Measurements from ENCODE around the gene PCSK5. TPM values are rescaled to one million over a fixed set of nuclear protein-coding genes. Genes with fewer than 3 reads are reported as not detected.

The PCSK5 gene
- total RNA-seq, 2 experiments from 2014 or later = 0.76 TPM; not detected in 1

GRCh38 chr9:76180541-76180940 lies 290.1 kb downstream of the PCSK5 start:
- Histone ChIP-seq H3K9me2 (ENCODE audit: insufficient read depth, low read length) (no peaks in the 10 kb centered on the region), H2AFZ (ENCODE audit: low read length) (no peak overlapping the region), H4K20me1 (ENCODE audit: insufficient read depth, low read length) (no peaks in the 10 kb centered on the region), H3K4me1 (ENCODE audit: insufficient read depth, low read length, poor library complexity, severe bottlenecking) (no peaks in the 10 kb centered on the region), H3K79me2 (ENCODE audit: insufficient read depth, low read depth, low read length) (no peaks in the 10 kb centered on the region), H3K27ac (ENCODE audit: low read depth, low read length, poor library complexity, severe bottlenecking) (no peak overlapping the region), H3K4me2 (ENCODE audit: low read length) (no peak overlapping the region), H3K9me3 (ENCODE audit: low read length) (no peaks in the 10 kb centered on the region), H3K36me3 (ENCODE audit: insufficient read depth, low read length) (no peaks in the 10 kb centered on the region), H3K4me3 (ENCODE audit: low read depth, low read length, poor library complexity, severe bottlenecking) (no peak overlapping the region)
- intact Hi-C loops (cut with micrococcal nuclease; ENCODE audit: unreplicated experiment) = no loop called here
- POLR2A ChIA-PET = interaction anchor here (0.7 to 1.1 kb wide), 3 partner anchors 44 to 578 kb away, joined by 3 to 5 read pairs (median 4); no protein-coding TSS in a partner anchor
- BruUV-seq (replicated peaks) = no TSS peak
- TF ChIP-seq EZH2phosphoT487 (IDR thresholded peaks at IDR 0.05; ENCODE audit: borderline replicate concordance, low read depth, low read length) (no peak), CTCF (conservative IDR thresholded peaks at IDR 0.05; ENCODE audit: low read length) (no peak)
- no peak for DNase-seq (ENCODE audit: low spot score)
- CTCF ChIA-PET (ENCODE audit: unreplicated experiment) = no interaction called here

DNA sequence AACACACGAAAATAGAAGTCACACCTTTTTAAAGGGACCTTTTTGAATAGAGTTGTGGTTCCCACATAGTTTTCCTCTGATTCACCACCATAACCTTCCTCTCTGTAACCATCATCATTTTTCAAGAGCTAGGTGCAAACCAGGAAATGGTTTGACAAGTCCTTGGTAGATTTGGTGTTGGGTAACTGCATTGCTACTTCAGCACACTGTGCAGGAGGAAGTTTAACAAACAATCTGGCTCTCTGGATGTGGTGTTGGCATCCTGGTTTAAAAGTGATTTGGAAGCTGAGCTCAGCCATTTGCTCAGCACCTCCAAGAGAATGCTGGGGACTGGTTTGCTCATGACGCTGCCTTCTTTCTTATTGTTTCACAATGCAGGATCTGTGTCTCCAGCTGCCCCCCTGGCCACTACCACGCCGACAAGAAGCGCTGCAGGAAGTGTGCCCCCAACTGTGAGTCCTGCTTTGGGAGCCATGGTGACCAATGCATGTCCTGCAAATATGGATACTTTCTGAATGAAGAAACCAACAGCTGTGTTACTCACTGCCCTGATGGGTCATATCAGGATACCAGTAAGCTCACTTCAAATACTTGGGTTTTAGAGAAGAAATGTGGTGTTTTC lies 290.7 kb downstream of the PCSK5 start:
- BruUV-seq (replicated peaks) = no TSS peak
- ChIA-PET POLR2A (interaction anchor here (0.7 to 1.1 kb wide), 4 partner anchors 44 to 577 kb away, joined by 3 to 5 read pairs (median 4); no protein-coding TSS in a partner anchor), CTCF (ENCODE audit: unreplicated experiment) (no interaction called here)

More for the DNA sequence above, 290.7 kb downstream of the PCSK5 start:
- intact Hi-C loops (cut with micrococcal nuclease; ENCODE audit: unreplicated experiment) = no loop called here
- Histone ChIP-seq H3K9me2 (ENCODE audit: insufficient read depth, low read length) (no peaks in the 10 kb centered on the region), H3K4me2 (ENCODE audit: low read length) (no peak overlapping the region), H3K9me3 (ENCODE audit: low read length) (no peaks in the 10 kb centered on the region), H3K27ac (ENCODE audit: low read depth, low read length, poor library complexity, severe bottlenecking) (no peak overlapping the region), H2AFZ (ENCODE audit: low read length) (no peak overlapping the region), H4K20me1 (ENCODE audit: insufficient read depth, low read length) (no peaks in the 10 kb centered on the region), H3K4me3 (ENCODE audit: low read depth, low read length, poor library complexity, severe bottlenecking) (no peak overlapping the region), H3K4me1 (ENCODE audit: insufficient read depth, low read length, poor library complexity, severe bottlenecking) (no peaks in the 10 kb centered on the region), H3K36me3 (ENCODE audit: insufficient read depth, low read length) (no peaks in the 10 kb centered on the region), H3K79me2 (ENCODE audit: insufficient read depth, low read depth, low read length) (no peaks in the 10 kb centered on the region)
- TF ChIP-seq EZH2phosphoT487 (IDR thresholded peaks at IDR 0.05; ENCODE audit: borderline replicate concordance, low read depth, low read length) (no peak), CTCF (conservative IDR thresholded peaks at IDR 0.05; ENCODE audit: low read length) (no peak)
- no peak for DNase-seq (ENCODE audit: low spot score)

Measured in OCI-LY7 (cell line).